ENCODE data around the gene CADM4. TPM values are rescaled to one million over a fixed set of nuclear protein-coding genes. Genes with fewer than 3 reads are reported as not detected.

CADM4 gene
- total and polyA plus RNA-seq, 4 donors: 0.47 to 4.9 (median 3.3) TPM

GRCh38 chr19:43624933-43625332 lies 14.7 kb downstream of the CADM4 start:
- Histone ChIP-seq H3K9me3 (ENCODE audit: control insufficient read depth in 4 of 4, low read length in 3 of 4) (no peaks in the 10 kb centered on the region), H3K4me3 (ENCODE audit: low read depth in 1 of 3, low read length in 3 of 3) (no peak overlapping the region), H3K4me1 (ENCODE audit: control insufficient read depth in 4 of 4, insufficient read depth in 4 of 4, low read length in 3 of 4) (peaks cover 0 to 6% (median 5%) of the 10 kb centered on the region in 4 donors), H3K36me3 (ENCODE audit: control insufficient read depth in 4 of 4, insufficient read depth in 3 of 4, low read depth in 1 of 4, low read length in 3 of 4) (no peaks in the 10 kb centered on the region), H3K9ac (ENCODE audit: low read depth in 1 of 2, low read length in 2 of 2) (no peak overlapping the region), H3K27me3 (ENCODE audit: control insufficient read depth in 4 of 4, insufficient read depth in 4 of 4, low read length in 3 of 4) (no peaks in the 10 kb centered on the region), H3K27ac (ENCODE audit: low read depth in 1 of 2, low read length in 2 of 2) (no peak overlapping the region)
- DNase-seq (ENCODE audit: low spot score): peak; percentile 91
- TF ChIP-seq CTCF (IDR thresholded peaks at IDR 0.05; ENCODE audit: low read depth, low read length, missing input control) (no peak), RAD21 (IDR thresholded peaks at IDR 0.05) (peak in 1 of 2 donors; percentile 19)
- 31% methylated on average over 30 of the region's 30 CpGs for WGBS

GRCh38 chr19:43623889-43624670 lies 15.6 kb downstream of the CADM4 start:
- TF ChIP-seq SP1 (IDR thresholded peaks at IDR 0.05) (no peak), CTCF (IDR thresholded peaks at IDR 0.05; ENCODE audit: low read depth, low read length, missing input control) (no peak), EGR1 (IDR thresholded peaks at IDR 0.05; ENCODE audit: low read depth in 2 of 2) (no peak), HNF4G (IDR thresholded peaks at IDR 0.05) (no peak), JUND (IDR thresholded peaks at IDR 0.05) (no peak), ATF3 (IDR thresholded peaks at IDR 0.05) (no peak), HNF4A (conservative IDR thresholded peaks at IDR 0.05) (no peak), YY1 (IDR thresholded peaks at IDR 0.05) (no peak), TAF1 (conservative IDR thresholded peaks at IDR 0.05) (no peak), RAD21 (IDR thresholded peaks at IDR 0.05) (no peak), MAX (IDR thresholded peaks at IDR 0.05) (no peak), GABPA (IDR thresholded peaks at IDR 0.05 in 1 of 2, conservative IDR thresholded peaks at IDR 0.05 in 1 of 2) (no peak), NR2F2 (IDR thresholded peaks at IDR 0.05) (no peak), REST (IDR thresholded peaks at IDR 0.05) (no peak), FOXA1 (IDR thresholded peaks at IDR 0.05) (no peak), RXRA (IDR thresholded peaks at IDR 0.05) (no peak), ZBTB33 (IDR thresholded peaks at IDR 0.05) (no peak), FOXA2 (IDR thresholded peaks at IDR 0.05) (no peak)
- H3K27me3 ChIP-seq (ENCODE audit: control insufficient read depth in 4 of 4, insufficient read depth in 4 of 4, low read length in 3 of 4): no peaks in the 10 kb centered on the region
- DNase-seq (ENCODE audit: low spot score): no peak
- H3K9ac ChIP-seq (ENCODE audit: low read depth in 1 of 2, low read length in 2 of 2): no peak overlapping the region
- peaks cover 0 to 9% (median 7%) of the 10 kb centered on the region in 4 donors for H3K4me1 ChIP-seq (ENCODE audit: control insufficient read depth in 4 of 4, insufficient read depth in 4 of 4, low read length in 3 of 4)
- H3K36me3 ChIP-seq (ENCODE audit: control insufficient read depth in 4 of 4, insufficient read depth in 3 of 4, low read depth in 1 of 4, low read length in 3 of 4): no peaks in the 10 kb centered on the region
- H3K27ac ChIP-seq (ENCODE audit: low read depth in 1 of 2, low read length in 2 of 2): no peak overlapping the region
- H3K9me3 ChIP-seq (ENCODE audit: control insufficient read depth in 4 of 4, low read length in 3 of 4): no peaks in the 10 kb centered on the region
- H3K4me3 ChIP-seq (ENCODE audit: low read depth in 1 of 3, low read length in 3 of 3): no peak overlapping the region
- WGBS: 88% methylated on average over 35 of the region's 35 CpGs

All from liver (tissue), 9 donors.